ENCODE measurements around the gene CD109. TPM values are rescaled to one million over a fixed set of nuclear protein-coding genes. Genes with fewer than 3 reads are reported as not detected.

The CD109 gene
- total and polyA plus RNA-seq, 2 of the 8 experiments (the other 6 are each of a cell fraction or from before 2014, with no cell fraction given), result 1.4 to 5.3 TPM

- TF ChIP-seq CHD7 (IDR thresholded peaks at IDR 0.05; ENCODE audit: insufficient replicate concordance, low read length), result no peak
- TF ChIP-seq CREB1 (IDR thresholded peaks at IDR 0.05), result no peak
Observed at GRCh38 chr6:73857341-73857890, 161.4 kb downstream of the CD109 start (continued).

Data from H1 (cell line).